Activated gamma-delta T cell treated with Interleukin-2 at 50 U/mL for 16 hours (primary cell): Measurements from ENCODE around the gene IFTAP.

ENCODE experiments used
- DNase-seq: peaks from one replicate; pipeline ENCODE4 v3.0.0-alpha.2; 2020

IFTAP gene

DNA sequence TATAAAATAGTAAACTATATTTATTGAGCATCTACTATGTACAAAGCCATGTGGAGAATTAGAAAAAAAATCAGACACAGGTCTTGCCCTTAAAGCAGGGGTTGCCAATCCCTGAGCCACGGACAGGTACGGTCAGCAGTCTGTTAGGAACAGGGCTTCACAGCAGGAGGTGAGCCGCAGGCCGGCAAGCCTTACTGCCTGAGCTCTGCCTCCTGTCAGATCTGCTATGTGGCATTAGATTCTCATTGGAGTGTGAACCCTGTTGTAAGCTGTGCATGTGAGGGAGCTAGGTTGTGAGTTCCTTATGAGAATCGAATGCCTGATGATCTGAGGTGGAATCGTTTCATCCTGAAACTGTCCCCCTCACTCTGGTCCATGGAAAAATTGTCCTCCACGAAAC lies 5.9 kb downstream of the IFTAP start:
- DNase-seq, result no peak

GRCh38 chr11:36601155-36601554 lies 6.9 kb downstream of the IFTAP start:
- DNase-seq, result no peak

GRCh38 chr11:36602135-36602534 lies 7.8 kb downstream of the IFTAP start:
- DNase-seq, result no peak

DNA sequence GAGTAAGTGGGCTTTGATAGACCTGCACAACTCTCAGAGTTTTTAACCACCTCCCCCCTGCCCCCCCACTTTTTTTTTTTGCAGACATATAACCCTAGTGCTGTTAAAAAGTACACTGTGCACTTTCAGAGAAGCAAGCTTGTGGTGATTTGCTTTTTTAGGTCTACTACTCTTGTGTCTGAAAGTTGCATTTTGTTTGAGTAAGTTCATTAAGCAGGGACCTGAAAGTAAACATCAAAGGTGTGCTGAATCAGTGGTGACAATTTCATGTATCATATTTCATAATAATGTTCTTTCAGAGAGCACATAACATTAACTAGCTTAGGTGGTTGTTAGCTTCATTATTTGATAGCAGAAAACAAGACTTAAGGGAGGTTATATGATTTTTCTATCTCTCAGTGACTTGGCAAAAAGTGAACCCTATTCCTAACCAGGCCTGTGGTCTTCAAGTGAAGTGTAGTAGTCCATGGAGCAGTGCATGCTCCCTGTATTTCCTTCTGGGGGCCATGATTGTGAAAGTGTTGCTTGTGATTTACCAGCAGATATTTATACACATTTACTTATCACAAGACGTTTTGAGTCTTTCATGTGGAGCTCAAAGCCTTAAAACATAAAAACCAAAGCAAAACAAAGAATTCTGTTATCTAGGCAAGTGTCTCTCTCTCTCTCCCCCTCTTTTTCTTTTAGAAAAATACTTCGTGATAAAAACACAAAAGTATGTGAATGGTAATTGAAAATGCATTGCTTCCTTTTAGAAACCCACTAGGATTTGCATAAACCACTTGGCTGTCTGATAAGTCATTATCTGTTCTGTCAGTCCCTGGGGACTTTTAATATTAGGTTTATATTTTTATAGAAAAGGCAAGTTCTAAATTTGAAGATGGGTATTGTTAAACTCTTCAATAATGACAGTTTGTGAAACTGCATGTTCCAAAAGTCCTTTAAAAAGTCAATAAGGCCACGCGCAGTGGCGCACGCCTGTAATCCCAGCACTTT lies 11.2 kb downstream of the IFTAP start:
- DNase-seq, result no peak

DNA sequence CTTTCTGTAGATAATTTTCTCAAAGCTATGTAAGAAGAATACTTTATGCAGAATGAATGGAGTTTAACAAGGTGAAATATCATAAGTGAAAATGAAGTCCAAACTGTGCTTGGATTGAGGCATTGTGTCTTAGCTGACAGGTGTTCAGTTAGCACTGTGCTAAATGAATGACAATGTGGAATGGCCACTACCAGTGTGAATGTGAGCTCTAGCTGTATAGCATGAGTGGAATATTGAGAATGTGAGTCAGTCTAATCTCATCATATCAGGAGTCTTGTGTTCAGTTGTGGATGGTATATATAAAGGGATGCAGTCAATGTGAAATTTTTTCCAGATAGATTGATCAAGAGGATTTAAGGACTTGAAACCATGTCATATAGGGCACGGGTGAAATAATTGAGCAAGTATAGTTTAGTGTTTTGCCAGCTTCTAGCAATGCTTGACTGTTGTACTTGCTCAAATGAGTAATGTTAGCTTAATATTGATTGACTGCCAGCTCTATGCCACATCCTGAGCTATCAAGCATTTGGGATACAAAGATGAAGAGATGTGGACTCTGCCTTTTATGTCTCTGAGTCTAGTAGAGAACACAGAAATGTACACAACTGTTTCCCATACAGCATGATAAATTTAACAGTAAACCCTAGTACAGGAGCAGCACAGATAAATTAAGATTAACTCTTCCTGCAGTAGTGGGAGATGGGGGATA lies 14.3 kb downstream of the IFTAP start:
- no peak for DNase-seq

DNA sequence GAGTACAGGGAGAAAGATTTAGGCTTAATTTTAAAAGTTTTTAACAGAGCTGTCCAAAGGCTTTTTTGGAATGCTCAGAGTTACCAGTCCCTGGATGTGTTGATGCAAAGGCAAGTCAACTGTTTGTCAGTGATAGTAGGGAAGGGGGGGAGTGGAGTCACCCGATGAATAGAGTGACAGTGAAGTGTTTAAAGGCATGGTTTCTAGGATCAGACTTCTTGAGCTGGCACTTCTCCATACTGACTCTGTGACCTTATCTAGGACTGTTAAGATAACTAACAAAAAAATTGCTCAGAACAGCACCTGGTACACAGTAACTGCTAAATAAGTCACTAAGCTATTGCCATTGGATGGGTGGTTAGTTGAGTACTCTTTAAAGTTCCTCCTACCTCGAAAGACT lies 15.1 kb downstream of the IFTAP start:
- DNase-seq, result no peak

DNA sequence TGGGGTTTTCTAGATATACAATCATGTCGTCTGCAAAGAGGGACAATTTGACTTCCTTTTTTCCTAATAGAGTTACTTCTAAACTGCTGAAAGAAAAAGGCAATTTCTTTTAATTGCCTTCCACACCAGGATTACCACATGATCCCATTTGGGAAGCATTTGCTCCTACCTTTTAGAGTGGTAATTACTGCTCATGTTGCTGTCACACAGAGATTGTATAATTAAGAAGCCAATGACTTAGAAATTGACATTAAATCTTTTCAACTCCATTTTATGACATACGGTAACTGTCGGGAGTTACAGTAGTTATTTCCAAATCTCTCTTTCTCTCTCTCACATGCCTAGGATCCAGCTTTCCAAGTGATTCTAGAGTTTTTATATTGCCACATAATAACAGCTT lies 21.5 kb downstream of the IFTAP start:
- no peak for DNase-seq

DNA sequence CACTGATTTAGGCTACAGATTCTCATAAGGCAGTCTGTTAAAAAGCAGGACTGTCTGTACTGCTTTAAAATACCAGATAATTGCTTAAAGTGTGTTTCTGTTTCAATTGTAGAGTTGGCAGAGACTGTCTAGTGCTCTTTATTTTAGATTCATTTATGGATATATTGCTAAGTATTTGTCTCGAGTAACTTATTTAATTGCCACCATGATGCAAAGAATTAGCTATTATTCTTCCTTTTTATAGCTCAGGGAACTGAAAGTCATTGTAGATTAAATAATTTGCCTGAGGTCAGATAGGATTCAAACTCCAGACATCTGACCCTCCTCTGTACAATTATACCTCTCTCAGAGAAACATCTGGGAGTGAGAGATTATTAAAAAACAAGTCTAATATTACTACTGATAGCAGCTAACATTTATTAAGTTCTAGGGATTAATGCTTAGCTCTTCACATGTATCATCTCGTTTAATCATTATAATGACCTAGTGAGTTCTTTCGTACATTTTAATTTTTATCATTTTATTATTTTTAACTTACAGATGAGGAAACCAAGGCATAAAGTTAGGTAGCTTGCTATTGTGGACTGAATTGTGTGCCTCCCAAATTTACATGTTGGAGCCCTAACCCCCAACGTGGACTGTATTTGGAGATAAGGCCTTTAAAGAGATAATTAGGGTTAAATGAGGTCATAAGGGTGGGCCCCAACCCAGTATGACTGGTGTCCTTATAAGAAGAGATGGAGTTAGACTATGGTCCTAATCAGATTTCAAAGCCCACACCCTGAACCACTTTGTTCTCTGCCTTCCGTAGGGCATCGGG lies 23.5 kb downstream of the IFTAP start:
- DNase-seq, result no peak

DNA sequence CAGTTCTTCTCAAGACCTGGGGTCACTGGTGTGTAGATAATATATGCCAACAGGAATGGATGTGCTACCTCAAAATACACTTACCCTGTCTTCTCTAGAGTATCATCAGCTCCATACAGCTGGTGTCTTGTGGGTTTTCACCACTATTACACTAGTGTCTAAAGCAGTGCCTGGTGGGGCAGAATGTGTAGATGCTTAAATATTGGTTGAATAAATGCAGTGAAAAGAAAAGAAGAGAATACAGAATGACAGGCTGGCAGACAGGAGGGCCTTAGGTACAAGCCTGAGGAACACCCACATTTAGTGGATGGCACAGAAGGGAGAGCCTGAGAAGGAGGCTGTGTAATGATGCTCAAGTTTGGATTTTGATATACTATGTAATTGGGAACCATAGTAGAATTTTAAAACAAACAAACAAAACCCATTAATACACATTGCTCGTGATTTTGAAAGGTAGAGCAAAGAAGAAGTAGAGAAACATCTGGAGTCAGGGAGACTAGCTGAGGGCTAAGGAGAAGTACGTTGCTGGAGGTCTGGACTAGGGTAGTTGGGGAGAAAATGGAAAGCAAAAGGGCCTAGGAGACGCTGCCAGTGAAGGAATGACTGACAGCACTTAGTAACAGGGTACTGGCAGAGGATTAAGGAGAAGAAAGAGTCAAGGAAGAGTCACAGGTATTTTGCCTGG lies 24.2 kb downstream of the IFTAP start:
- DNase-seq, result no peak

GRCh38 chr11:36619502-36619901 lies 25.2 kb downstream of the IFTAP start:
- DNase-seq, result no peak

GRCh38 chr11:36620246-36620645 lies 25.9 kb downstream of the IFTAP start:
- DNase-seq, result no peak

DNA sequence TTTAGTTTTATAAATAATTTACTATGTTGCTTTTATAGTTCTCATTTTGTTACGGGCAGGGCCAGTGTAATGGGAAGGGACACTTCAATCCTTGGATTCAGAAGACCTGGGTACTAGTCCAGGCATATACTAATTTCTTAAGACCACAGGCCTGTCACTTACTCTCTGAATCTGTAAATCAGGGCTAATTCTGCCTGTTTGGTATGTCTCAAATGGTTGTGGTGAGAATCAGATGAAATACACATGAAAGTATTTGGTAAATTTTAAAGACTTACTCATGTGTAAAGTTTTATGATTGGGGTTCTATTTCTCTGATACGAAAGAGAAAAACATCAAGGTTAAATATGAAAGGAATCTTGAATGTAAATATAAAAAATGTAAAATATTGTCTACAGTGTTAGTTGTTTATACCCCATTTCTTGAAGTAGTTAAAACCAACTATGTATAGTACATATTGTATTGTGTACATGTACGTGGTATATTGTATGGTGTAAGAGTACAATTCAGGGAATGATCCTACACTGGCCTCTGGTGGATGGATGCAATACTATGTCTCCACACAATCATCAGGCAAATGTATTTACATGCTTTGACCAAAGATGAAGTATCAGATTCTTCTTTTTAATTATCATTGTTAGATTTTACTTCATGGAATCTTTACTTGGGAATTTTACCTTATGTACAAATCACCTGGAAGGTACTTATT lies 28.3 kb downstream of the IFTAP start:
- no peak for DNase-seq

- no peak for DNase-seq
These were observed 29.2 kb downstream of the IFTAP start for GRCh38 chr11:36623494-36623893.

- no peak for DNase-seq
These were observed 32.7 kb downstream of the IFTAP start for GRCh38 chr11:36627006-36627405.

- DNase-seq, result no peak
These were observed 33.2 kb downstream of the IFTAP start for GRCh38 chr11:36627471-36627870.

- no peak for DNase-seq
These were observed 33.8 kb downstream of the IFTAP start for GRCh38 chr11:36628141-36628540.

- DNase-seq, result no peak
These were observed 34.5 kb downstream of the IFTAP start for GRCh38 chr11:36628765-36629244.

GRCh38 chr11:36631774-36632173 lies 37.5 kb downstream of the IFTAP start:
- no peak for DNase-seq

- DNase-seq, result no peak
These were observed 41.0 kb downstream of the IFTAP start for GRCh38 chr11:36635066-36635862.

GRCh38 chr11:36638556-36638955 lies 44.3 kb downstream of the IFTAP start:
- DNase-seq, result no peak
